GM23248 (cell line): ENCODE measurements around the gene ASF1B. TPM values are rescaled to one million over a fixed set of nuclear protein-coding genes. Genes with fewer than 3 reads are reported as not detected.

ENCODE experiments used
- DNase-seq: peaks from one replicate; pipeline ENCODE4 v3.0.0-alpha.2; 2015
- H2AFZ ChIP-seq: fragments of 200-600 bp; sonication (generic); 2 replicates; pipeline ENCODE4 v1.6.1; 2016; ENCODE audit warnings: antibody characterized with exemption
- H3F3A ChIP-seq: fragments of 200-600 bp; sonication (generic); 2 replicates; pipeline ENCODE4 v1.6.1; 2016; ENCODE audit warnings: mild to moderate bottlenecking, antibody characterized with exemption, mixed run types; ENCODE audit not compliant: insufficient read depth
- H3K27ac ChIP-seq: fragments of 200-600 bp; sonication (generic); 2 replicates; pipeline ENCODE4 v1.5.1; 2016; ENCODE audit warnings: mild to moderate bottlenecking
- H3K27me3 ChIP-seq: fragments of 200-600 bp; sonication (generic); replicated peaks from 2 replicates; pipeline ENCODE4 v1.6.1; 2016; ENCODE audit warnings: mild to moderate bottlenecking; ENCODE audit not compliant: insufficient read depth
- H3K36me3 ChIP-seq: fragments of 200-600 bp; sonication (generic); 2 replicates; pipeline ENCODE4 v1.6.1; 2016; ENCODE audit warnings: low read depth, mild to moderate bottlenecking
- H3K4me1 ChIP-seq: fragments of 200-600 bp; sonication (generic); 2 replicates; pipeline ENCODE4 v1.6.1; 2016; ENCODE audit warnings: mild to moderate bottlenecking; ENCODE audit not compliant: insufficient read depth
- H3K4me2 ChIP-seq: fragments of 200-600 bp; sonication (generic); one replicate; pipeline ENCODE4 v1.6.1; 2016; ENCODE audit warnings: mild to moderate bottlenecking; ENCODE audit not compliant: unreplicated experiment
- H3K4me3 ChIP-seq: fragments of 200-600 bp; sonication (generic); 2 replicates; pipeline ENCODE4 v1.5.1; 2016; ENCODE audit warnings: mild to moderate bottlenecking
- H3K79me2 ChIP-seq: fragments of 200-600 bp; sonication (generic); 2 replicates; pipeline ENCODE4 v1.6.1; 2016; ENCODE audit warnings: mild to moderate bottlenecking; ENCODE audit not compliant: insufficient read depth
- H3K9ac ChIP-seq: fragments of 200-600 bp; sonication (generic); 2 replicates; pipeline ENCODE4 v1.6.1; 2016; ENCODE audit warnings: mild to moderate bottlenecking
- H3K9me2 ChIP-seq: fragments of 200-600 bp; sonication (generic); 2 replicates; pipeline ENCODE4 v1.6.1; 2016; ENCODE audit warnings: mixed run types, mild to moderate bottlenecking, moderate library complexity; ENCODE audit not compliant: insufficient read depth
- H3K9me3 ChIP-seq: fragments of 200-600 bp; sonication (generic); one replicate; pipeline ENCODE4 v1.6.1; 2017; ENCODE audit warnings: low read depth
- H4K20me1 ChIP-seq: fragments of 200-600 bp; sonication (generic); 2 replicates; pipeline ENCODE4 v1.6.0; 2016; ENCODE audit not compliant: insufficient read depth
- EZH2 ChIP-seq: fragments of 200-600 bp; sonication (generic); IDR thresholded peaks from 2 replicates; pipeline ENCODE4 v1.6.1; 2018; ENCODE audit warnings: antibody characterized with exemption, mild to moderate bottlenecking; ENCODE audit not compliant: insufficient read depth, poor library complexity, severe bottlenecking
- EZH2phosphoT487 ChIP-seq: fragments of 200-600 bp; sonication (generic); IDR thresholded peaks from 2 replicates; pipeline ENCODE4 v1.6.1; 2018; ENCODE audit warnings: antibody characterized with exemption, moderate library complexity, mild to moderate bottlenecking, low read depth; ENCODE audit not compliant: insufficient read depth
- WGBS, 2 experiments: methylation state at CpG; one replicate each; pipeline ENCODE4 v1.1.6; 2015 to 2017; ENCODE audit warnings: low lambda C conversion rate in 2 of 2, low coverage in 1 of 2; ENCODE audit errors: missing lambda C conversion rate in 2 of 2; 5-methylcytosine and 5-hydroxymethylcytosine counted together
- in situ Hi-C: fragments of 300-500 bp; cut with MboI; formaldehyde crosslinking; loops from 2 replicates; pipeline ENCODE4 v1.15.0; 2020
- polyA plus RNA-seq: library from polyadenylated mRNA; unstranded; fragments of >200 nt; fragmentation: Nextera tagmentation; extraction: Ambion mirVana; gene quantifications from 2 replicates; pipeline ENCODE4 v1.2.1, GENCODE V29; 2016
- total RNA-seq: library from RNA; depleted of rRNA; stranded (reverse); fragments of >200 nt; shearing (Covaris generic); gene quantifications from 2 replicates; pipeline ENCODE4 v1.2.3, GENCODE V29; 2014

ASF1B gene
- total and polyA plus RNA-seq, 2 experiments from 2014 or later: 11.2 to 19.0 TPM

DNA sequence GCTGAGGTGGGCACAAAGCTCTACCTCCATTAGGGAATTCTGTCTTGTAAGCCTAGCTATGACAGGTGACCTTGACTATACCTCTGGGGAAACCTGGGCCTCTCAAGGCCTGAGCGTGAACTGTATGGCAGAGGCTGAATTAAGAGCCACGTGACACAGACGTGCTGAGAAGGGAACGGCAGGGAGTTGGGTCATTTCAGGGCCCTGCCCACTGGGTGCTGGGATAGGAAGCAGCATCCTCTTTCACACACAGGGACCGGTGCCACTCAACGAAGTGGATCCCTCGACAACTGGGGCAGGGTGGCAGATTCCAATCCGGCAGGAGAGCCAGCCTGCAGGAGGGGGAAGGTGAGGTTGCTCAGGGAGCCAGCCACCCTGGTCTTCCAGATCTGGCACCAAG lies 9.2 kb downstream of the ASF1B start:
- H3K4me2 ChIP-seq: no peak overlapping the region
- no peak for TF ChIP-seq EZH2
- TF ChIP-seq EZH2phosphoT487: no peak
- WGBS, 2 experiments: 85 to 86% methylated on average over 8 of the region's 8 CpGs

DNA sequence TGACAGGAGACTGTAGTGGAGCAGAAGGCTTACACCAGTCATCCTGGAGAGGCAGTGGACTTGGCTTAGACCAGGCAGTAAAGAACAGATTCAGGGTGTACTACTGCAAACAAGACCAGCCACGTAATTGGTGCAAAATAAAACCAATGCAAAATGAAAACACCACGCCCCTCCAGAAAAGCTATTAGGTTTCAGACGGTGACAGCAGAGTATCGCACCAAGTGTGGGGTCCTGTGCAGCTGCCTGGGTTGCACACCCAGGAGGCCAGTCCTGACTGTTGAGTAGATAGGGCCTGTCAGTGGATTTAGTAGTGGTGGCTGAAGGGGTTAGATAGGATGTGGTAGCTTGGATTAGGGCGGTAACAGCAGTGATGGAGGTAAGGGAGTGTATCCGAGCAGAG lies 13.5 kb downstream of the ASF1B start:
- no peak overlapping the region for H3K9ac ChIP-seq
- no peaks in the 10 kb centered on the region for H4K20me1 ChIP-seq
- H3K27me3 ChIP-seq: no peaks in the 10 kb centered on the region
- H2AFZ ChIP-seq: no peak overlapping the region
- no peaks in the 10 kb centered on the region for H3K79me2 ChIP-seq
- H3K9me2 ChIP-seq: no peaks in the 10 kb centered on the region
- no peak overlapping the region for H3K4me2 ChIP-seq
- no peaks in the 10 kb centered on the region for H3K9me3 ChIP-seq
- 90 to 92% methylated on average over 6 of the region's 6 CpGs for WGBS, 2 experiments
- H3K4me1 ChIP-seq: peaks cover 9% of the 10 kb centered on the region
- H3K27ac ChIP-seq: no peak overlapping the region
- H3K4me3 ChIP-seq: no peak overlapping the region
- in situ Hi-C loops: no loop called here
- no peak for DNase-seq
- TF ChIP-seq EZH2phosphoT487 (no peak), EZH2 (no peak)
- peaks cover 12% of the 10 kb centered on the region for H3F3A ChIP-seq
- no peaks in the 10 kb centered on the region for H3K36me3 ChIP-seq

More for the DNA sequence above, 9.2 kb downstream of the ASF1B start:
- H3K36me3 ChIP-seq: no peaks in the 10 kb centered on the region
- H2AFZ ChIP-seq: no peak overlapping the region
- no peaks in the 10 kb centered on the region for H3K9me2 ChIP-seq
- in situ Hi-C loops: no loop called here
- H3K9me3 ChIP-seq: no peaks in the 10 kb centered on the region
- H3K27me3 ChIP-seq: no peaks in the 10 kb centered on the region
- no peak for DNase-seq
- no peak overlapping the region for H3K9ac ChIP-seq
- no peaks in the 10 kb centered on the region for H3K4me1 ChIP-seq
- H4K20me1 ChIP-seq: no peaks in the 10 kb centered on the region
- no peaks in the 10 kb centered on the region for H3K79me2 ChIP-seq
- no peaks in the 10 kb centered on the region for H3F3A ChIP-seq
- H3K27ac ChIP-seq: no peak overlapping the region
- H3K4me3 ChIP-seq: no peak overlapping the region

DNA sequence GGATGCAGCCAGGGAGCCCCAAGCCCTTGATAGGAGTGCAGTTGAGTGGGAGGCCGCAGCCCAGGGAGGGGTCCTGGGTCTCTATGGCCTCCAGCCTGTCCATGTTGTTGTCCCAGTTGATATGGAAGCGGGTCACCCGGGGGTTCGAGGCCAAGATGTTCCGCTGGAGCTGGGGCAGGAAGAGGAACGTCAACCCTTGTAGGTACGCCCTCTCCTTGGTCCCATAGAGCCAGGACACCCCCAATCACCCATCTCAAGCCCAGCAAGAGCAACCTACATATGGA lies 15.9 kb downstream of the ASF1B start:
- 100% methylated on average over 6 to 7 of the region's 7 CpGs for WGBS, 2 experiments
- H2AFZ ChIP-seq: no peak overlapping the region
- no peaks in the 10 kb centered on the region for H3K27me3 ChIP-seq
- H3K4me1 ChIP-seq: peaks cover 22% of the 10 kb centered on the region
- no peak overlapping the region for H3K9ac ChIP-seq
- H4K20me1 ChIP-seq: no peaks in the 10 kb centered on the region
- peaks cover 12% of the 10 kb centered on the region for H3F3A ChIP-seq
- H3K79me2 ChIP-seq: peaks cover 19% of the 10 kb centered on the region
- H3K9me2 ChIP-seq: no peaks in the 10 kb centered on the region
- no peak overlapping the region for H3K4me3 ChIP-seq
- H3K9me3 ChIP-seq: no peaks in the 10 kb centered on the region
- DNase-seq: no peak
- TF ChIP-seq EZH2: no peak
- no peak for TF ChIP-seq EZH2phosphoT487
- H3K36me3 ChIP-seq: no peaks in the 10 kb centered on the region
- no peak overlapping the region for H3K27ac ChIP-seq
- in situ Hi-C loops: no loop called here
- no peak overlapping the region for H3K4me2 ChIP-seq

DNA sequence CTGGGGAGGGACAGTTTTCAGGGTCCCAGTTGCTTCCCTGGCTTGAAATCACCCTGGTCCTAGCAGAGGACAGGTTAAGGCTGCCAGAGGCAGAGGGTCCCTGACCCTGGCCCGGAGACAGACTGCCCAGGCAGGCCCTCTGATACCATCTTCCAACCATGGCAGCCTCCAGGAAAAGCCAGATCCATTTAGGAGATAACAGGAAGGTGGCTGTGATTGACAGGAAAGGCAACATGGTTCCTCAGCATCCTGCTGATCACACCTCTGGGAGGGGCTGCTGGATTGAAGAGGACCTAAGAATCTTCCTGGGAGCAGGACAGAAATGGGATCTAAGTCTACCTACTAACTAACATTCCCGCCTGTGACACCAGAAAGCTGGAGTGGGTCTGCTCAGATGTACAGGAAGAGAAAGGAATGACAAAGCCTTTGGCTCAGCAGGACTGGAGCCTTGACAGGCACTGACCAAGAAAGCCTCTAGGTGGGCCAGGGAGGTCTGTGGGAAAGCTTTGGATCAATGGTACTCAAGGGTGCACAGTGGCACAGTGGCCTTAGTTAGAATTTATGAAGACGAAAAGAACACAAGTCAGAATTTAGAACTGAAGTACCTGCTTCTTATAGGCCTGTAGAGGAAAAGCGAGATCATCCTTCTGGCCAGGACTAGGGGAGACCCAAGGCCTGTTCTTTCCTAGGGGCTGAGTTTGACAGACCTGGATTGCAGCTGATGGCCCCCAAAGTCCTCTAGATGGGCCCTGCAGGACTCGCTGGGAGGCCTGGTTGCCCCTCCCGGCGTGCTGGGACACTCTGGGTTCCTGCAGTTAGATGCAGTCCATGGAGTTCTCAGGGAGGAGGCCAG lies 16.5 kb downstream of the ASF1B start:
- in situ Hi-C loops: no loop called here
- no peak for DNase-seq

More for the DNA sequence above, 16.5 kb downstream of the ASF1B start:
- H3K4me2 ChIP-seq: peak overlapping the region; percentile 61
- WGBS, 2 experiments: 73 to 76% methylated on average over 7 of the region's 7 CpGs
- peaks cover 12% of the 10 kb centered on the region for H3F3A ChIP-seq
- no peaks in the 10 kb centered on the region for H3K9me2 ChIP-seq
- no peak overlapping the region for H3K4me3 ChIP-seq
- H4K20me1 ChIP-seq: no peaks in the 10 kb centered on the region
- H3K4me1 ChIP-seq: peaks cover 25% of the 10 kb centered on the region
- peak overlapping the region; percentile 87 for H3K9ac ChIP-seq
- H3K36me3 ChIP-seq: no peaks in the 10 kb centered on the region
- no peaks in the 10 kb centered on the region for H3K27me3 ChIP-seq
- peak overlapping the region; percentile 83; the same call in 1 of the 2 replicates for H2AFZ ChIP-seq
- TF ChIP-seq EZH2: no peak
- peak overlapping the region; percentile 94 for H3K27ac ChIP-seq
- peaks cover 25% of the 10 kb centered on the region for H3K79me2 ChIP-seq
- H3K9me3 ChIP-seq: no peaks in the 10 kb centered on the region
